LNCaP clone FGC (cell line): Measurements from ENCODE around the gene NDUFS3.

Experiments used
- DNase-seq: peaks from one replicate; pipeline ENCODE4 v3.0.0-alpha.2; 2011; ENCODE audit warnings: low read depth
- H3K4me3 ChIP-seq: 2 replicates; pipeline ENCODE4 v1.5.1; 2011; ENCODE audit warnings: mild to moderate bottlenecking, low read depth, low read length, control low read depth
- TF ChIP-seq, protein P1 (sequence below): IDR thresholded peaks from 2 replicates; pipeline ENCODE4 v1.5.1; 2012; ENCODE audit warnings: mild to moderate bottlenecking; ENCODE audit not compliant: control insufficient read depth, insufficient read depth; ENCODE audit errors: extremely low read depth

Gene NDUFS3

DNA sequence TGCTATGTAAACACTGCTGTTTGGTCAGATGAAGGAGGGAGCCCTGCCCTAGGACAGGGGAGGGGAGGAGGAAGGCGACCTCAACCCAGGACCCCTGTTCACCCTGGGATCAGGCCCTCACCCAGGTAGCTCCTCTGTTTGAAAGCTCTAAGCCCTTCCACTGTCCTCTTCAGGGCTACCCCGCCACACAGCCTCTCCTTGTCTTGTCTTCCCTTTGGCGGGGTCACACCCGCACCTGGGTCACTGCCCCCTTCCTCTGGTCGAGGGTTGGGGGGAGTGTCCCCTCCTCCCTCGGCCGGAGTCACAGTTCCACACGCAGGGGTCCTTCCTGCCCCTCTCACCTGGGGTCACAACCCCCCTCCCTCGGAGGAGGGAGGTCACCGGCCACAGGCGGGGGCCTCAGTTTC is 13.9 kb upstream of the NDUFS3 start:
- TF ChIP-seq, protein P1, sequence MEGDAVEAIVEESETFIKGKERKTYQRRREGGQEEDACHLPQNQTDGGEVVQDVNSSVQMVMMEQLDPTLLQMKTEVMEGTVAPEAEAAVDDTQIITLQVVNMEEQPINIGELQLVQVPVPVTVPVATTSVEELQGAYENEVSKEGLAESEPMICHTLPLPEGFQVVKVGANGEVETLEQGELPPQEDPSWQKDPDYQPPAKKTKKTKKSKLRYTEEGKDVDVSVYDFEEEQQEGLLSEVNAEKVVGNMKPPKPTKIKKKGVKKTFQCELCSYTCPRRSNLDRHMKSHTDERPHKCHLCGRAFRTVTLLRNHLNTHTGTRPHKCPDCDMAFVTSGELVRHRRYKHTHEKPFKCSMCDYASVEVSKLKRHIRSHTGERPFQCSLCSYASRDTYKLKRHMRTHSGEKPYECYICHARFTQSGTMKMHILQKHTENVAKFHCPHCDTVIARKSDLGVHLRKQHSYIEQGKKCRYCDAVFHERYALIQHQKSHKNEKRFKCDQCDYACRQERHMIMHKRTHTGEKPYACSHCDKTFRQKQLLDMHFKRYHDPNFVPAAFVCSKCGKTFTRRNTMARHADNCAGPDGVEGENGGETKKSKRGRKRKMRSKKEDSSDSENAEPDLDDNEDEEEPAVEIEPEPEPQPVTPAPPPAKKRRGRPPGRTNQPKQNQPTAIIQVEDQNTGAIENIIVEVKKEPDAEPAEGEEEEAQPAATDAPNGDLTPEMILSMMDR = no peak
- no peak for DNase-seq
- H3K4me3 ChIP-seq = peak overlapping the region; percentile 92

DNA sequence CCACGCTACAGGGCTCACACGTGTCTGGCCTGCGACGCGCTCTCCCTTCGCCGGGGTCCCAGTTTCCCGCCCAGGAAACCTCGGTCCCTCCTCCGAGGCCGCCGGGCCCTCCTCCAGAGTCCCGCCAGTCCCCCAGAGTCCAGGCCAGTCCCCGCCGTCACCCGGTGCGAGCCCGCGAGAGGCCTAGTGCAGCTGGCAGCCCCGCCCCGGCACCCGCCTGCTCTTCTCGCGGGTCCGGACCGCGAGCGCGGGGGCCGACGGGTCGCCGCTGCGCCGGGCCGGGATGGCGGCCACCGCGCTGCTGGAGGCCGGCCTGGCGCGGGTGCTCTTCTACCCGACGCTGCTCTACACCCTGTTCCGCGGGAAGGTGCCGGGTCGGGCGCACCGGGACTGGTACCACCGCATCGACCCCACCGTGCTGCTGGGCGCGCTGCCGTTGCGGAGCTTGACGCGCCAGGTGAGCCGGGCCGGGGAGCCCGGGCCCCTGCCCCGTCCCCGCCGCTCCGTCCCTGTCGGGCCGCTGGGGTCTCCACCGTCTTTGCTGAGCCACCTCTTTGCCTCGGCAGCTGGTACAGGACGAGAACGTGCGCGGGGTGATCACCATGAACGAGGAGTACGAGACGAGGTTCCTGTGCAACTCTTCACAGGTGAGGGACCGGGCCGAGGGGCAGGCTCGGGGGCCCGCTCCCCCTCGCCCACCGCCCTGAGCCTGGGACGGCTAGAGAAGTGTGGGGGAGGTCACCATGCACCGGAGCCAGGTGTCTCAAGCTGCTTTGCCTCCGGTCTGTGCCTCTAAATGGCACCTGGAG is 13.3 kb upstream of the NDUFS3 start, which contains the start of gene PTPMT1:
TSS of gene PTPMT1 (plus strand) at position 260 of the 809 bp plus-strand sequence. CDS start at position 284, 24 bp downstream.
- peak; percentile 17 for DNase-seq
- TF ChIP-seq, protein P1 = no peak
- peak within 1 kb of the TSS; percentile 92 for H3K4me3 ChIP-seq

DNA sequence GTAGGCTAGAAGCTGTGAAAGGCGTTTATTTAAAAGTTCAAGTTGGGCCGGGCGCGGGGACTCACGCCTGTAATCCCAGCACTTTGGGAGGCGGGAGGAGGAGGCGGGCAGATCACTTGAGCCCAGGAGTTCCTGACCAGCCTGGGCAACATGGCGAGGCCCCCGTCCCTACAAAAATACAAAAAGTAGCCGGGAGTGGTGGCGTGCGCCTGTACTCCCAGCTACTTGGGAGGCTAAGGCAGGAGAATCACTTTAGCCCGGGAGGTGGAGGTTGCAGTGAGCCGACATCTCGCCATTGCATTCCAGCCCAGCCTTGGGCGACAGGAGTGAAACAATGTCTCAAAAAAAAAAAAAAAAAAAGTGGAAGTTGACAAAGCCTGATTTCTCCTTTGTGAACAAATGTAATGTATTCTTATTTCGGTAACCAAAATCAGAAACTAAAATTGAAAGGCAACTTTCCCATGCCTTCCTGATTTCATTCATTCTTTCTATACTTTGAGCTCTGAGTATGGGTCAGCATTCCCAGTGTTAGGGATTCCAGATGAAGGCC is 12.7 kb upstream of the NDUFS3 start:
- peak overlapping the region; percentile 92 for H3K4me3 ChIP-seq
- DNase-seq = no peak
- TF ChIP-seq, protein P1 = no peak

DNA sequence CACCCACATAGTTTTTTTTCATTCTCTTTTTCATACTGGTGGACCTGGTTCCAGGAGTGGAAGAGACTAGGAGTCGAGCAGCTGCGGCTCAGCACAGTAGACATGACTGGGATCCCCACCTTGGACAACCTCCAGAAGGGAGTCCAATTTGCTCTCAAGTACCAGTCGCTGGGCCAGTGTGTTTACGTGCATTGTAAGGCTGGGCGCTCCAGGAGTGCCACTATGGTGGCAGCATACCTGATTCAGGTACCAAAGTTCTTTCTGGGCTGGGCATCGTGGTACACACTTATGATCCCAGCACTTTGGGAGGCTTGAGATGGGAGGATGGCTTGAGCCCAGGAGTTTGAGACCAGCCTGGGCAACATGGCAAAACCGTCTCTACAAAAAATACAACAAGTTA is 9.2 kb upstream of the NDUFS3 start:
- TF ChIP-seq, protein P1 = no peak
- no peak overlapping the region for H3K4me3 ChIP-seq
- DNase-seq = no peak

DNA sequence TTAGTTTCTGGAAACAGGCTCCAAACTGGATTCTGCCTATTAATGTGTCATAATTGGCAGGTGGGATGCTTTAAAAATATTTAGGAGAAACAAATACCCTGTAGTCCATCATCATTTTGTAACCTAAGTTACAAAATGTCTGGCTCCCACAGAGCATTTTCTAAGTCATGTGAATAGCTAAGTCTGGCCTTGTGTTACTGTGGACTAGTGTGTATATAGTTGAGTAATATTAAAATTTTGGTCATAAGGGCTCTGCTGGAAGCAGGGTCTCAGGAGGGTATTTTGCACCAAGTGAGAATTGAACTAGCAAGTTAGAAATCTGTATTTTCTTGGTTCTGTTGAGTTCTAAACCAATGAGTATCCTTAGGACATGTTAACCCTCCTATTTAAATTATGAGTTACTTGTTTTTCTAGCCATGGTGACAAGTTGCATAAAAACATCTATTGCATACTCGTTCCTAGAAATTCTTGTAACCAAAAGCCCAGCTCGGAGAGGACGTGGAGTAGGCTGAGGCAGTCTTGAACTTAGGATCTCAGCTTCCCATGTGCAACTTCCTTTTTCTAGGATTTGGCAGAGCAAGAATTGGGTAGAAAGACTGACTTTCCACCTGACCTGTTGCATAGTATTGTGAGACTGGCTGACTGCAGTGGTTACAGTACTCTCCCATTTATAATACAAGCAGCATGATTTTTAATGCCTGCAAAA is 8.1 kb upstream of the NDUFS3 start:
- no peak for DNase-seq
- no peak overlapping the region for H3K4me3 ChIP-seq
- TF ChIP-seq, protein P1 = no peak

DNA sequence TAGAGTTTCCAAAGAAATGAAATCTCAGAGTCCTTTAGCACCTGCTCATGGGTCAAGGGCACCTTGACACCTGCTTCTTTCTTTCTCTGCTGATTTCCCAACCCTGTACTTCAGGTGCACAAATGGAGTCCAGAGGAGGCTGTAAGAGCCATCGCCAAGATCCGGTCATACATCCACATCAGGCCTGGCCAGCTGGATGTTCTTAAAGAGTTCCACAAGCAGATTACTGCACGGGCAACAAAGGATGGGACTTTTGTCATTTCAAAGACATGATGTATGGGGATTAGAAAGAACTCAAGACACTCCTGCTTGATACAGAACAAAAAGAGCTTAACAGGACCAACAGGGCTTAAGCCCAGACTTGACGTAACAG is 7.5 kb upstream of the NDUFS3 start:
- no peak for DNase-seq
- H3K4me3 ChIP-seq = no peak overlapping the region
- TF ChIP-seq, protein P1 = no peak

DNA sequence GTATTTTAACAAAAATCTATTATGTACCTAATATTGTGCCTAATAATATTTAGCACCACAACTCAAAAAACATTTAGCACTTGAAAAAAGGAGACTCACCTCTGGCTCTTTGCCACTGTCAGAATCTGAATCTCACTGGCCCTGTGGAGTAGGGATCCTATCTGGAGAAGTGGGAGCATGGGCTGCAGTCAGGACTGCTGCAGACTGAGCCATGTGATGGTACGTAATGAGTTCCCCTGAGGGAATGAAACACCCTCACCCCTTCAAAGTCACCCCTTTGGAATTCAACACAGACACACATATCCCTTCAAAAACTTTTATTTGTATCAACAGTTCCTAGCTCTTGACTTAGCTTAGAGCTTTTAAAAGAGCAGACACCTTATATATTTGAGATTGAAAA is 7.0 kb upstream of the NDUFS3 start:
- DNase-seq = no peak
- TF ChIP-seq, protein P1 = no peak
- H3K4me3 ChIP-seq = no peak overlapping the region
